Heart left ventricle (tissue), 16 donors: ENCODE results near the gene GPR171. TPM values are rescaled to one million over a fixed set of nuclear protein-coding genes. Genes with fewer than 3 reads are reported as not detected.
A peak's percentile ranks its signal among the peaks of the same experiment; 100 is the strongest.
"Not testable (repeated sequence)": the region's sequence is repeated elsewhere in the genome, so short reads cannot be mapped to it uniquely, and the experiment has no call there.

ENCODE experiments used
- ATAC-seq, 4 donors: fragments of 200-7000 bp; cut with Tn5 transposase; one replicate each; pipeline ENCODE4 v1.9.1; 2020 to 2022; ENCODE audit warnings: moderate library complexity in 4 of 4, mild to moderate bottlenecking in 3 of 4, moderate number of reproducible peaks in 1 of 4
- DNase-seq, 5 donors: peaks; one replicate each; pipeline ENCODE4 v3.0.0-alpha.2; 2020
- H3K27ac ChIP-seq, 12 donors: fragments of 200-600 bp; sonication (generic) in 4 of 12; one replicate each; pipeline versions ENCODE4 v1.5.0 to v1.8.0; 2016 to 2022; ENCODE audit warnings: mild to moderate bottlenecking in 2 of 12
- H3K27me3 ChIP-seq, 9 donors: fragments of 200-600 bp; sonication (generic) in 2 of 9; one replicate each; pipeline versions ENCODE4 v1.5.1 to v1.8.0; 2016 to 2022; ENCODE audit warnings: mild to moderate bottlenecking in 3 of 9
- H3K36me3 ChIP-seq, 9 donors: fragments of 200-600 bp; sonication (generic) in 2 of 9; one replicate each; pipeline versions ENCODE4 v1.5.0 to v1.8.0; 2018 to 2022; ENCODE audit warnings: mild to moderate bottlenecking in 2 of 9
- H3K4me1 ChIP-seq, 12 donors: fragments of 200-600 bp; sonication (generic) in 4 of 12; one replicate each; pipeline versions ENCODE4 v1.5.0 to v1.8.0; 2016 to 2022; ENCODE audit warnings: mild to moderate bottlenecking in 3 of 12
- H3K4me3 ChIP-seq, 12 donors: fragments of 200-600 bp; sonication (generic) in 4 of 12; one replicate each; pipeline versions ENCODE4 v1.5.0 to v1.8.0; 2017 to 2022; ENCODE audit warnings: mild to moderate bottlenecking in 9 of 12, moderate library complexity in 4 of 12
- H3K9me3 ChIP-seq, 12 donors: fragments of 200-600 bp; sonication (generic) in 4 of 12; one replicate each; pipeline versions ENCODE4 v1.5.0 to v1.8.0; 2016 to 2022; ENCODE audit warnings: mild to moderate bottlenecking in 1 of 12
- POLR2A ChIP-seq, 2 donors: fragments of 450-650 bp; IDR thresholded peaks; one replicate each; pipeline ENCODE4 v1.6.1; 2017; ENCODE audit warnings: antibody characterized with exemption in 2 of 2, mild to moderate bottlenecking in 2 of 2, moderate library complexity in 2 of 2
- WGBS, 4 donors: extraction: QIAGEN DNeasy Blood & Tissue Kit in 2 of 4; methylation state at CpG; one replicate each; pipeline versions ENCODE4 v1.1.5 to v1.1.7; 2013 to 2018; 5-methylcytosine and 5-hydroxymethylcytosine counted together
- intact Hi-C, 10 donors: fragments of 100-400 bp; cut with DNase I; formaldehyde crosslinking; loops; one replicate each; pipeline versions ENCODE4 v1.11.1 to v1.14.2; 2022
- polyA plus RNA-seq, 2 donors: library from polyadenylated mRNA; stranded (reverse); fragments of 200-250 nt; gene quantifications; one replicate each; pipeline ENCODE4 v1.2.3, GENCODE V29; 2013
- total RNA-seq, 9 donors: library from RNA; depleted of rRNA in 2 of 9; stranded (reverse); fragments of >200 nt in 2 of 9; fragmentation: NEBNext Ultra II Directional in 3 of 9; extraction: Animal tissue kit (Norgen Biotek cat#: 25700) in 3 of 9; gene quantifications; one replicate each; pipeline versions ENCODE4 v1.1.0 to v1.2.4, GENCODE V29; 2016 to 2023
- TF ChIP-seq, protein P1 (sequence below), 12 donors: fragments of 200-600 bp; sonication (generic) in 4 of 12; IDR thresholded peaks; one replicate each; pipeline versions ENCODE4 v1.5.0 to v1.8.0; 2018 to 2022; ENCODE audit warnings: antibody characterized with exemption in 12 of 12, mild to moderate bottlenecking in 5 of 12
- donor health status: ischemic (EF 13 %, LVEDD 7.1; RV severe dilation, severe dysfunction).
- donor health status: healthy with polysubstance abuse.
- donor health status: DM: no; HTN: yes; CAD: no.
- donor health status: DM: no; HTN: no; CAD: no.
- donor health status: ischemic (EF 25% LVEDD 6.9; RV normal size, moderate dysfunction).
- donor health status: ischemic (EF 25% LVEDD 5.7; RV mildly dilated, moderate dysfunction).
- donor health status: healthy.
- donor health status: DM: yes; HTN: yes; CAD: no.
- donor health status: ischemic (EF 35%, LVEDD 5.7; RV mildly dilated, moderate dysfunction).
- donor health status: nonischemic (EF 11% LVEDD 7.7; RV severe dilation, severe dysfunction).
- donor health status: DM: yes; HTN: yes; CAD: no.
- donor health status: PGD.
- donor health status: ischemic (EF 29% LVEDD 5.4; RV normal size, mild dysfunction).
- donor health status: nonischemic (EF 23%, LVEDD 6.1; RV moderate dilation, normal function).

The GPR171 gene
- total and polyA plus RNA-seq, 11 donors: 0.18 to 2.1 (median 0.34) TPM; not detected in 5

DNA sequence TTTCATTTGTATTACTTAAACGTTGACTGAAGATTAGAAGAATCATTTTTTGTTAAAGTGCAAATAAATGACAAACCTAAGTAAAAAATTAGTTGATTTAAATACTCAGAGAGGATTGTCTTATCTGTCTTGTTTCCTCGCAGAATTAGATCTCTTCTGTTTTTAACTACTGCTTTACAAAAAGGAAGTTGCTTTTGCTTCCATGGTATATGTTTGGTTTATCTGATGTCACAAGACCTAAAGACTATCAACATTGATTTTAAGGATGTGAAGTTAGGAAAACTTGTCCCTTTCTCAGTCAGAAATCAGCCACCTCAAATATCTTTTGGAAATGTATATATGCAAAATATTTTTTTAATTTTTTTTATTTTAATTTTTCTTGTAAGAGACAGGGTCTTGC lies 28.7 kb downstream of the GPR171 start:
- TF ChIP-seq, protein P1, sequence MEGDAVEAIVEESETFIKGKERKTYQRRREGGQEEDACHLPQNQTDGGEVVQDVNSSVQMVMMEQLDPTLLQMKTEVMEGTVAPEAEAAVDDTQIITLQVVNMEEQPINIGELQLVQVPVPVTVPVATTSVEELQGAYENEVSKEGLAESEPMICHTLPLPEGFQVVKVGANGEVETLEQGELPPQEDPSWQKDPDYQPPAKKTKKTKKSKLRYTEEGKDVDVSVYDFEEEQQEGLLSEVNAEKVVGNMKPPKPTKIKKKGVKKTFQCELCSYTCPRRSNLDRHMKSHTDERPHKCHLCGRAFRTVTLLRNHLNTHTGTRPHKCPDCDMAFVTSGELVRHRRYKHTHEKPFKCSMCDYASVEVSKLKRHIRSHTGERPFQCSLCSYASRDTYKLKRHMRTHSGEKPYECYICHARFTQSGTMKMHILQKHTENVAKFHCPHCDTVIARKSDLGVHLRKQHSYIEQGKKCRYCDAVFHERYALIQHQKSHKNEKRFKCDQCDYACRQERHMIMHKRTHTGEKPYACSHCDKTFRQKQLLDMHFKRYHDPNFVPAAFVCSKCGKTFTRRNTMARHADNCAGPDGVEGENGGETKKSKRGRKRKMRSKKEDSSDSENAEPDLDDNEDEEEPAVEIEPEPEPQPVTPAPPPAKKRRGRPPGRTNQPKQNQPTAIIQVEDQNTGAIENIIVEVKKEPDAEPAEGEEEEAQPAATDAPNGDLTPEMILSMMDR (IDR thresholded peaks at IDR 0.05): no peak
- TF ChIP-seq POLR2A (IDR thresholded peaks at IDR 0.05): no peak
- Histone ChIP-seq H3K27me3 (no peaks in the 10 kb centered on the region), H3K4me3 (no peak overlapping the region), H3K4me1 (peaks cover 0 to 40% (median 0%) of the 10 kb centered on the region in 12 donors), H3K36me3 (no peaks in the 10 kb centered on the region), H3K27ac (peak overlapping the region in 1 of 12 donors; percentile 4), H3K9me3 (no peaks in the 10 kb centered on the region)
- WGBS, 4 donors: 62 to 70% (median 66%) methylated on average over 2 of the region's 2 CpGs
- DNase-seq: no peak
- intact Hi-C loops: loop anchor here in 3 of 10 donors (5.0 kb wide), 2 partner anchors 38 to 53 kb away; no protein-coding TSS in a partner anchor
- ATAC-seq: no peak

- DNase-seq: peak in 3 of 5 donors; percentile 21 to 50 (median 32)
- intact Hi-C loops: loop anchor here in 3 of 10 donors (5.0 kb wide), 2 partner anchors 41 to 56 kb away; no protein-coding TSS in a partner anchor
These were observed 31.8 kb downstream of the GPR171 start for GRCh38 chr3:151171145-151171757.

GRCh38 chr3:151169948-151170679 lies 32.9 kb downstream of the GPR171 start:
- not testable (repeated sequence) for H3K4me3 ChIP-seq, H3K27me3 ChIP-seq, H3K36me3 ChIP-seq, H3K9me3 ChIP-seq
- peak in 3 of 4 donors; percentile 72 to 81 (median 79) for ATAC-seq
- Histone ChIP-seq H3K27ac (peak overlapping the region in 6 of 12 donors; percentile 18 to 86 (median 40)), H3K4me1 (peaks cover 0 to 54% (median 0%) of the 10 kb centered on the region in 12 donors)
- DNase-seq: peak; percentile 36 to 72 (median 53)
- WGBS, 4 donors: 83 to 86% (median 84%) methylated on average over 9 of the region's 9 CpGs
- intact Hi-C loops: loop anchor here in 9 of 10 donors (2.0 to 5.0 kb wide), 7 partner anchors 42 to 667 kb away; partner anchors contain the start of gene P2RY13 (in 2 of the 9)

More at GRCh38 chr3:151171145-151171757, 31.8 kb downstream of the GPR171 start:
- Histone ChIP-seq H3K36me3 (no peaks in the 10 kb centered on the region), H3K27me3 (no peaks in the 10 kb centered on the region), H3K9me3 (no peaks in the 10 kb centered on the region), H3K4me3 (no peak overlapping the region), H3K4me1 (peaks cover 0 to 54% (median 0%) of the 10 kb centered on the region in 12 donors), H3K27ac (peak overlapping the region in 4 of 12 donors; percentile 15 to 86 (median 30))
- WGBS, 4 donors: 52 to 61% (median 57%) methylated on average over 5 of the region's 5 CpGs
- peak; percentile 58 to 74 (median 66) for ATAC-seq
- TF ChIP-seq, protein P1 (IDR thresholded peaks at IDR 0.05): no peak
- no peak for TF ChIP-seq POLR2A (IDR thresholded peaks at IDR 0.05)

- Histone ChIP-seq H3K9me3 (no peaks in the 10 kb centered on the region), H3K36me3 (no peaks in the 10 kb centered on the region), H3K27ac (peak overlapping the region in 1 of 12 donors; percentile 86), H3K4me1 (peaks cover 0 to 54% (median 0%) of the 10 kb centered on the region in 12 donors), H3K27me3 (no peaks in the 10 kb centered on the region), H3K4me3 (no peak overlapping the region)
- intact Hi-C loops: loop anchor here in 9 of 10 donors (2.0 to 5.0 kb wide), 6 partner anchors 57 to 668 kb away; partner anchors contain the start of gene P2RY13 (in 2 of the 9)
- WGBS, 4 donors: 89 to 91% (median 91%) methylated on average over 9 of the region's 9 CpGs
- peak; percentile 28 to 47 (median 36) for ATAC-seq
- TF ChIP-seq, protein P1 (IDR thresholded peaks at IDR 0.05): no peak
- TF ChIP-seq POLR2A (IDR thresholded peaks at IDR 0.05): no peak
- peak in 2 of 5 donors; percentile 32 for DNase-seq
These were observed 33.6 kb downstream of the GPR171 start for GRCh38 chr3:151169262-151169947.
